Gastrocnemius medialis (tissue), 4 donors: Measurements from ENCODE around the gene AKAP13. TPM values are rescaled to one million over a fixed set of nuclear protein-coding genes. Genes with fewer than 3 reads are reported as not detected.

Experiments
- ATAC-seq, 2 donors: fragments of 150-250 bp; one replicate each; pipeline ENCODE4 v1.9.1; 2016
- DNase-seq, 2 donors: peaks; one replicate each; pipeline ENCODE4 v3.0.0-alpha.2; 2019
- H3K27ac ChIP-seq, 4 donors: fragments of 200-600 bp; sonication (generic); 1 replicate in 1 of 4; 2 replicates in 3 of 4; pipeline ENCODE4 v1.5.1; 2016 to 2018; ENCODE audit warnings: mild to moderate bottlenecking in 2 of 4, moderate library complexity in 1 of 4
- H3K27me3 ChIP-seq, 3 donors: fragments of 200-600 bp; sonication (generic) in 2 of 3; 1 replicate in 1 of 3; 2 replicates in 2 of 3; pipeline versions ENCODE4 v1.5.1 to v1.6.0; 2016 to 2019; ENCODE audit warnings: mild to moderate bottlenecking in 1 of 3, moderate library complexity in 1 of 3
- H3K36me3 ChIP-seq, 2 donors: fragments of 200-600 bp; sonication (generic) in 1 of 2; one replicate each; pipeline ENCODE4 v1.5.1; 2017 to 2018
- H3K4me1 ChIP-seq, 2 donors: fragments of 200-600 bp; sonication (generic) in 1 of 2; one replicate each; pipeline ENCODE4 v1.5.1; 2016 to 2017; ENCODE audit warnings: mild to moderate bottlenecking in 2 of 2
- H3K4me3 ChIP-seq, 4 donors: fragments of 200-600 bp; sonication (generic) in 3 of 4; 1 replicate in 1 of 4; 2 replicates in 3 of 4; pipeline ENCODE4 v1.5.1; 2016 to 2019; ENCODE audit warnings: mild to moderate bottlenecking in 2 of 4
- H3K9me3 ChIP-seq, 3 donors: fragments of 200-600 bp; sonication (generic) in 2 of 3; 1 replicate in 1 of 3; 2 replicates in 2 of 3; pipeline ENCODE4 v1.5.1; 2016 to 2019
- CTCF ChIP-seq, 5 experiments: fragments of 450-650 bp in 3 of 5; fragments of 200-600 bp in 2 of 5; sonication (generic) in 2 of 5; IDR thresholded peaks in 4 of 5; conservative IDR thresholded peaks in 1 of 5; 1 replicate in 4 of 5; 2 replicates in 1 of 5; pipeline ENCODE4 v1.5.1; 2016 to 2019; ENCODE audit warnings: antibody characterized with exemption in 5 of 5, mild to moderate bottlenecking in 3 of 5, moderate library complexity in 3 of 5
- POLR2A ChIP-seq, 2 donors: fragments of 450-650 bp; IDR thresholded peaks; one replicate each; pipeline ENCODE4 v1.6.1; 2017; ENCODE audit warnings: antibody characterized with exemption in 2 of 2, mild to moderate bottlenecking in 2 of 2, moderate library complexity in 2 of 2
- in situ Hi-C, 4 donors: fragments of 200-750 bp; cut with MboI; loops; one replicate each; pipeline versions ENCODE4 v1.15.0 to v1.8.0; 2017; ENCODE audit warnings: low sequenced_read_pairs in 4 of 4
- intact Hi-C: fragments of 100-400 bp; cut with DNase I; formaldehyde crosslinking; loops from one replicate; pipeline ENCODE4 v1.15.1; 2023; ENCODE audit warnings: low total_unique reads
- total RNA-seq, 4 donors: library from RNA; depleted of rRNA; stranded (reverse); fragments of >200 nt; gene quantifications; one replicate each; pipeline versions ENCODE4 v1.1.0 to v1.2.3, GENCODE V29; 2016

AKAP13 gene
- total RNA-seq, 4 donors from 2014 or later, result 127 to 481 (median 172) TPM

GRCh38 chr15:85558848-85559247 lies 178.4 kb downstream of the AKAP13 start:
- in situ Hi-C loops (no loop called here), intact Hi-C loops (no loop called here)
- ATAC-seq (no peak), DNase-seq (no peak)
- Histone ChIP-seq H3K4me3 (no peak overlapping the region), H3K4me1 (no peaks in the 10 kb centered on the region), H3K36me3 (no peaks in the 10 kb centered on the region), H3K27me3 (no peaks in the 10 kb centered on the region), H3K27ac (no peak overlapping the region), H3K9me3 (no peaks in the 10 kb centered on the region)
- no peak for TF ChIP-seq POLR2A (IDR thresholded peaks at IDR 0.05)
- no peak for TF ChIP-seq CTCF (IDR thresholded peaks at IDR 0.05 in 4 of 5, conservative IDR thresholded peaks at IDR 0.05 in 1 of 5)

- TF ChIP-seq CTCF (IDR thresholded peaks at IDR 0.05 in 4 of 5, conservative IDR thresholded peaks at IDR 0.05 in 1 of 5), result no peak
- no peak for TF ChIP-seq POLR2A (IDR thresholded peaks at IDR 0.05)
- H3K36me3 ChIP-seq, result no peaks in the 10 kb centered on the region
- no peaks in the 10 kb centered on the region for H3K27me3 ChIP-seq
- H3K4me1 ChIP-seq, result no peaks in the 10 kb centered on the region
- in situ Hi-C loops (no loop called here), intact Hi-C loops (no loop called here)
- DNase-seq, result no peak
- H3K4me3 ChIP-seq, result no peak overlapping the region
- no peak for ATAC-seq
- no peaks in the 10 kb centered on the region for H3K9me3 ChIP-seq
- no peak overlapping the region for H3K27ac ChIP-seq
These were observed 179.1 kb downstream of the AKAP13 start for GRCh38 chr15:85559530-85559929.

- no peak overlapping the region for H3K4me3 ChIP-seq
- H3K9me3 ChIP-seq, result no peaks in the 10 kb centered on the region
- in situ Hi-C loops (no loop called here), intact Hi-C loops (no loop called here)
- H3K36me3 ChIP-seq, result no peaks in the 10 kb centered on the region
- ATAC-seq, result no peak
- H3K4me1 ChIP-seq, result no peaks in the 10 kb centered on the region
- no peak overlapping the region for H3K27ac ChIP-seq
- DNase-seq, result no peak
- TF ChIP-seq POLR2A (IDR thresholded peaks at IDR 0.05) (no peak), CTCF (IDR thresholded peaks at IDR 0.05 in 4 of 5, conservative IDR thresholded peaks at IDR 0.05 in 1 of 5) (no peak)
- H3K27me3 ChIP-seq, result no peaks in the 10 kb centered on the region
These were observed 182.4 kb downstream of the AKAP13 start for GRCh38 chr15:85562824-85563223.

- Histone ChIP-seq H3K27me3 (no peaks in the 10 kb centered on the region), H3K36me3 (no peaks in the 10 kb centered on the region), H3K9me3 (no peaks in the 10 kb centered on the region), H3K4me1 (no peaks in the 10 kb centered on the region), H3K27ac (peak overlapping the region in 1 of 4 donors; percentile 10), H3K4me3 (no peak overlapping the region)
- ATAC-seq, result peak; percentile 41 to 66
- TF ChIP-seq CTCF (IDR thresholded peaks at IDR 0.05 in 4 of 5, conservative IDR thresholded peaks at IDR 0.05 in 1 of 5), result no peak
- intact Hi-C loops (no loop called here), in situ Hi-C loops (no loop called here)
- no peak for DNase-seq
These were observed 182.9 kb downstream of the AKAP13 start for GRCh38 chr15:85563328-85563727.

GRCh38 chr15:85563731-85564130 lies 183.3 kb downstream of the AKAP13 start:
- DNase-seq (no peak), ATAC-seq (no peak)
- H3K27ac ChIP-seq, result peak overlapping the region in 1 of 4 donors; percentile 10
- intact Hi-C loops (no loop called here), in situ Hi-C loops (no loop called here)
- H3K27me3 ChIP-seq, result no peaks in the 10 kb centered on the region
- no peaks in the 10 kb centered on the region for H3K4me1 ChIP-seq
- no peak overlapping the region for H3K4me3 ChIP-seq
- no peaks in the 10 kb centered on the region for H3K36me3 ChIP-seq
- H3K9me3 ChIP-seq, result no peaks in the 10 kb centered on the region
- TF ChIP-seq POLR2A (IDR thresholded peaks at IDR 0.05) (no peak), CTCF (IDR thresholded peaks at IDR 0.05 in 4 of 5, conservative IDR thresholded peaks at IDR 0.05 in 1 of 5) (no peak)
